ENCODE data around the gene FAM168A. TPM values are rescaled to one million over a fixed set of nuclear protein-coding genes. Genes with fewer than 3 reads are reported as not detected.

Gene FAM168A
- total RNA-seq, 4 donors from 2014 or later, result 17.5 to 43.4 (median 23.3) TPM

DNA sequence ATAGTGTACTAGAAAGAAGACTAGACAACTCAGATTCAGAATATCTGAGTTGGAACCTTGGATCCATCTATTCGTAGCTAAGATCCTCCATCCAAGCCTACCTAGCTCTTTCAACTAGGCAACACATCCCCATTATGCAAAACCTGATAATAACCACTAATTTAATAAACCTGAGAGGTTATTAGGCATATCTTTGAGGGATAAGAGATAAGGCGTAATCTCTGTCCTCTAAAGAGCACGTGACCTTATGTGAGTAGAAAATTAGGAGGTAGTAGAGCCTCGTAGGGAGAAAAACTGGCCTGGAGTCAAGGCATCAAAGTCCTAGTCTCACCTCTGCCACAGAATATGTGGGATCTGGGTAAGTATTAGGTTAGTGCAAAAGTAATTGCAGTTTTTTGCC, 87.8 kb downstream of the FAM168A start:
- WGBS, 2 donors (ENCODE audit: low coverage in 1 of 2), result 91 to 93% methylated on average over 3 to 4 of the region's 4 CpGs
- no peaks in the 10 kb centered on the region for H3K4me1 ChIP-seq
- no peaks in the 10 kb centered on the region for H3K36me3 ChIP-seq
- no peaks in the 10 kb centered on the region for H3K27me3 ChIP-seq
- in situ Hi-C loops (cut with MboI; ENCODE audit: low pct_ligation_motif_present in 1 of 4, low pct_unique_long_range_greater_than_20kb in 1 of 4, low sequenced_read_pairs in 3 of 4) (no loop called here), intact Hi-C loops (cut with DNase I; ENCODE audit: low total_unique reads) (no loop called here)
- no peak overlapping the region for H3K27ac ChIP-seq
- no peak overlapping the region for H3K4me3 ChIP-seq
- no peak for DNase-seq
- H3K9me3 ChIP-seq, result no peaks in the 10 kb centered on the region
- TF ChIP-seq, protein P1, sequence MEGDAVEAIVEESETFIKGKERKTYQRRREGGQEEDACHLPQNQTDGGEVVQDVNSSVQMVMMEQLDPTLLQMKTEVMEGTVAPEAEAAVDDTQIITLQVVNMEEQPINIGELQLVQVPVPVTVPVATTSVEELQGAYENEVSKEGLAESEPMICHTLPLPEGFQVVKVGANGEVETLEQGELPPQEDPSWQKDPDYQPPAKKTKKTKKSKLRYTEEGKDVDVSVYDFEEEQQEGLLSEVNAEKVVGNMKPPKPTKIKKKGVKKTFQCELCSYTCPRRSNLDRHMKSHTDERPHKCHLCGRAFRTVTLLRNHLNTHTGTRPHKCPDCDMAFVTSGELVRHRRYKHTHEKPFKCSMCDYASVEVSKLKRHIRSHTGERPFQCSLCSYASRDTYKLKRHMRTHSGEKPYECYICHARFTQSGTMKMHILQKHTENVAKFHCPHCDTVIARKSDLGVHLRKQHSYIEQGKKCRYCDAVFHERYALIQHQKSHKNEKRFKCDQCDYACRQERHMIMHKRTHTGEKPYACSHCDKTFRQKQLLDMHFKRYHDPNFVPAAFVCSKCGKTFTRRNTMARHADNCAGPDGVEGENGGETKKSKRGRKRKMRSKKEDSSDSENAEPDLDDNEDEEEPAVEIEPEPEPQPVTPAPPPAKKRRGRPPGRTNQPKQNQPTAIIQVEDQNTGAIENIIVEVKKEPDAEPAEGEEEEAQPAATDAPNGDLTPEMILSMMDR (IDR thresholded peaks at IDR 0.05), result no peak
- TF ChIP-seq POLR2AphosphoS5 (IDR thresholded peaks at IDR 0.05), result no peak
- no peak for TF ChIP-seq POLR2A (IDR thresholded peaks at IDR 0.05)
- no peak for TF ChIP-seq EP300 (IDR thresholded peaks at IDR 0.05; ENCODE audit: low read depth)

DNA sequence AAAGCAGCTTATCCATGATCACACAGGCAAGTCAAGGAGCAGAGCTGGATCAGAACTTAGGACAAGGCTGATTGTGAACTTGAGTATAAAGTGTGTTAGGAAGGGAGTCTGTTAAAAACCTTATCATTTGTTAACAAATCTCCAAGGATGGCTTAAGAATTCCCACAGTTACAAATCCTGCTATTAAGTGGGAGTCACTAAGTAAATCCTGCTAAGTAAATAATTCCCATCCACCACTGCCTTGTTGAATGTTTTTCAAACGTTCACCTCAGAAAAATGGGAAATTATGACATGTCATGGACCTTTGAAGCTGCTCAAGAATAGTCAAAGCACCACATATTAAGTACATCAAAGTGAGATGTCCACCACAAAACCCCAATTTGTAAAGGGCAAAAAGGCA, 88.7 kb downstream of the FAM168A start:
- Histone ChIP-seq H3K27ac (no peak overlapping the region), H3K4me1 (no peaks in the 10 kb centered on the region), H3K27me3 (no peaks in the 10 kb centered on the region), H3K4me3 (no peak overlapping the region), H3K9me3 (no peaks in the 10 kb centered on the region), H3K36me3 (no peaks in the 10 kb centered on the region)
- in situ Hi-C loops (cut with MboI; ENCODE audit: low pct_ligation_motif_present in 1 of 4, low pct_unique_long_range_greater_than_20kb in 1 of 4, low sequenced_read_pairs in 3 of 4) (no loop called here), intact Hi-C loops (cut with DNase I; ENCODE audit: low total_unique reads) (no loop called here)
- 44 to 59% methylated on average over 1 of the region's 1 CpG for WGBS, 2 donors (ENCODE audit: low coverage in 1 of 2)
- DNase-seq, result no peak
- TF ChIP-seq EP300 (IDR thresholded peaks at IDR 0.05; ENCODE audit: low read depth), result no peak
- TF ChIP-seq, protein P1 (IDR thresholded peaks at IDR 0.05), result no peak
- no peak for TF ChIP-seq POLR2A (IDR thresholded peaks at IDR 0.05)

DNA sequence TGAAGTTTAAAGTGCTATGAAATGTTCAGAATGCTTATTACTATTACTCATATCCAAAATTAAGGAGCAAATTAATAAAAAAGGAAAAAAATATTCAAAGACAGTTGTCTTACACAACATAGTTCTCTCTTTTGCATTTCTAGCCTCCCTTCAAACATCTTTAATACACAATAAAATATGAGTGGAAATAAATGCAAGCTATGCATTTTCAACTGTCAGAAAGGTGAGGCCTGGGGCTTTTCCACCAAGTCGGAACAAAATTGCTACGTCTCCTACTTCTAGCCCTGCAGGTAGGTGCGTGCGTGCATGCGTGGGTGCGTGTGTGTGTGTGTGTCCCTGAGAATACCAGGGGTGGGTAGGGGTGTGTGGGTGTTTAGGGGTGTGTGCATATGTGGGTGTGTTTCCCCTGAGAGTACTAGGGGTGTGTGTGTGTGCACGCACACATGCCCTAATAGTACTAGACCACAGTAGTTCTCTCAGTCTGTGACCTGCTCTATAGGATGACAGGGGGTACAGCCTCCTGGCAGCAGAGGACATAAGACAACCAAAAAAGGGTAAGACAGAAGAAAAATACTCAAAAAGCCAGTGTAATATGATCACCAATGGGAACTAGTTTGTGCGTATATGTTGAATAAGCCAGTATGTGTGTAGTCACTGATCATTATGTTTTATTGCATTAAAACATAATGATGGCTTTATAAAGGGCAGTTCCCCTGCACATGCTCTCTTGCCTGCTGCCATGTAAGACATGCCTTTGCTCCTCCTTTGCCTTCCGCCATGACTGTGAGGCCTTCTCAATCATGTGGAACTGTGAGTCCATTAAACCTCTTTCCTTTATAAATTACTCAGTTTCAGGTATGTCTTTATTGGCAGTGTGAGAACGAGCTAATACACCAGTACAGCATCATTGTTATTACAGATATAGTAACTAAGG, 89.4 kb downstream of the FAM168A start:
- Histone ChIP-seq H3K4me1 (no peaks in the 10 kb centered on the region), H3K27me3 (no peaks in the 10 kb centered on the region), H3K9me3 (peaks cover 0 to 4% of the 10 kb centered on the region in 2 donors), H3K36me3 (no peaks in the 10 kb centered on the region), H3K4me3 (no peak overlapping the region), H3K27ac (no peak overlapping the region)
- in situ Hi-C loops (cut with MboI; ENCODE audit: low pct_ligation_motif_present in 1 of 4, low pct_unique_long_range_greater_than_20kb in 1 of 4, low sequenced_read_pairs in 3 of 4), result no loop called here
- no peak for TF ChIP-seq EP300 (IDR thresholded peaks at IDR 0.05; ENCODE audit: low read depth)
- no peak for TF ChIP-seq POLR2AphosphoS5 (IDR thresholded peaks at IDR 0.05)
- TF ChIP-seq POLR2A (IDR thresholded peaks at IDR 0.05), result no peak
- TF ChIP-seq, protein P1 (IDR thresholded peaks at IDR 0.05), result no peak
- intact Hi-C loops (cut with DNase I; ENCODE audit: low total_unique reads), result no loop called here
- DNase-seq, result no peak
- 94 to 100% methylated on average over 4 to 10 of the region's 10 CpGs for WGBS, 2 donors (ENCODE audit: low coverage in 1 of 2)

DNA sequence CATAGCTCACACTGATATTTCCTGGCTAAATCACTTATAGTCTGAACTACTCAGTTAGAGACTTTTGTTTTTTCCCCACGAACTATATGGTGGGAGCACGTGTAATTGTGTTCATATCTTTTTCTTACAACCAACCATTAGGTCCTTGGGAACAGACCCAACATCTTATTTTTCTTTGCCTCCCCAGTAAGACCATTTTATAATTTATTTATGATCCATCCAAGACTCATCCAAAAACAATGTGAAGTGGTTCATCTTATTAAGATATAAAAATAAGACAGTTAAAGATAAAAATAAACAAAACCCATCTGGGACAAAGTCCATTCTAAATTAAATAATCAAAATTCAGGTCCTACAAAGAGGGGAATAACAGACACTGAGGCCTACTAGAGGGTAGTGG, 90.8 kb downstream of the FAM168A start:
- in situ Hi-C loops (cut with MboI; ENCODE audit: low pct_ligation_motif_present in 1 of 4, low pct_unique_long_range_greater_than_20kb in 1 of 4, low sequenced_read_pairs in 3 of 4), result no loop called here
- TF ChIP-seq, protein P1 (IDR thresholded peaks at IDR 0.05), result no peak
- TF ChIP-seq EP300 (IDR thresholded peaks at IDR 0.05; ENCODE audit: low read depth) (no peak), POLR2A (IDR thresholded peaks at IDR 0.05) (no peak), POLR2AphosphoS5 (IDR thresholded peaks at IDR 0.05) (no peak)
- DNase-seq, result no peak
- H3K9me3 ChIP-seq, result peaks cover 0 to 5% of the 10 kb centered on the region in 2 donors
- intact Hi-C loops (cut with DNase I; ENCODE audit: low total_unique reads), result no loop called here
- no peaks in the 10 kb centered on the region for H3K27me3 ChIP-seq
- no peaks in the 10 kb centered on the region for H3K36me3 ChIP-seq
- no peaks in the 10 kb centered on the region for H3K4me1 ChIP-seq
- WGBS, 2 donors (ENCODE audit: low coverage in 1 of 2), result 26 to 61% methylated on average over 2 of the region's 2 CpGs
- no peak overlapping the region for H3K4me3 ChIP-seq
- no peak overlapping the region for H3K27ac ChIP-seq
